BE2C (cell line): ENCODE results near the gene LRP5.

Source experiments
- DNase-seq: peaks from one replicate; pipeline ENCODE4 v3.0.0-alpha.2; 2020
- H3K27me3 ChIP-seq: fragments of 250-450 bp; sonication (Bioruptor Pico); 2 replicates; pipeline ENCODE4 v1.5.1; 2020; ENCODE audit warnings: mild to moderate bottlenecking
- H3K36me3 ChIP-seq: fragments of 250-450 bp; sonication (Bioruptor Pico); 2 replicates; pipeline ENCODE4 v1.5.1; 2020; ENCODE audit warnings: mild to moderate bottlenecking
- H3K4me1 ChIP-seq: fragments of 250-450 bp; sonication (Bioruptor Pico); 2 replicates; pipeline ENCODE4 v1.5.1; 2020
- H3K4me3 ChIP-seq: 2 replicates; pipeline ENCODE4 v1.5.1; 2011; ENCODE audit warnings: low read depth, low read length
- H3K9me3 ChIP-seq: fragments of 250-450 bp; sonication (Bioruptor Pico); 2 replicates; pipeline ENCODE4 v1.5.1; 2020
- CTCF ChIP-seq: IDR thresholded peaks from 2 replicates; pipeline ENCODE4 v1.5.1; 2012; ENCODE audit warnings: mild to moderate bottlenecking, low read depth, low read length

Gene LRP5

GRCh38 chr11:68332186-68332585 is 19.8 kb downstream of the LRP5 start:
- H3K9me3 ChIP-seq = no peaks in the 10 kb centered on the region
- H3K36me3 ChIP-seq = no peaks in the 10 kb centered on the region
- peaks cover 32% of the 10 kb centered on the region for H3K4me1 ChIP-seq
- no peak overlapping the region for H3K4me3 ChIP-seq
- TF ChIP-seq CTCF = no peak
- H3K27me3 ChIP-seq = no peaks in the 10 kb centered on the region
- no peak for DNase-seq

GRCh38 chr11:68333173-68333572 is 20.8 kb downstream of the LRP5 start:
- no peaks in the 10 kb centered on the region for H3K36me3 ChIP-seq
- no peaks in the 10 kb centered on the region for H3K9me3 ChIP-seq
- H3K4me1 ChIP-seq = peaks cover 30% of the 10 kb centered on the region
- H3K4me3 ChIP-seq = no peak overlapping the region
- H3K27me3 ChIP-seq = no peaks in the 10 kb centered on the region
- DNase-seq = no peak
- no peak for TF ChIP-seq CTCF

GRCh38 chr11:68334923-68335322 is 22.5 kb downstream of the LRP5 start:
- no peak for TF ChIP-seq CTCF
- Histone ChIP-seq H3K4me1 (peaks cover 19% of the 10 kb centered on the region), H3K27me3 (no peaks in the 10 kb centered on the region), H3K9me3 (no peaks in the 10 kb centered on the region), H3K4me3 (no peak overlapping the region), H3K36me3 (no peaks in the 10 kb centered on the region)
- DNase-seq = no peak

- DNase-seq = no peak
- H3K9me3 ChIP-seq = no peaks in the 10 kb centered on the region
- H3K36me3 ChIP-seq = no peaks in the 10 kb centered on the region
- no peak overlapping the region for H3K4me3 ChIP-seq
- TF ChIP-seq CTCF = no peak
- no peaks in the 10 kb centered on the region for H3K27me3 ChIP-seq
- H3K4me1 ChIP-seq = peaks cover 17% of the 10 kb centered on the region
Observed at GRCh38 chr11:68335683-68336082, 23.3 kb downstream of the LRP5 start.

GRCh38 chr11:68336716-68337115 is 24.3 kb downstream of the LRP5 start:
- Histone ChIP-seq H3K27me3 (no peaks in the 10 kb centered on the region), H3K4me3 (no peak overlapping the region), H3K9me3 (no peaks in the 10 kb centered on the region), H3K4me1 (peaks cover 18% of the 10 kb centered on the region), H3K36me3 (no peaks in the 10 kb centered on the region)
- TF ChIP-seq CTCF = no peak
- DNase-seq = no peak

GRCh38 chr11:68337399-68337835 is 25.0 kb downstream of the LRP5 start:
- no peaks in the 10 kb centered on the region for H3K9me3 ChIP-seq

More at GRCh38 chr11:68337399-68337835, 25.0 kb downstream of the LRP5 start:
- no peak for TF ChIP-seq CTCF
- Histone ChIP-seq H3K4me3 (no peak overlapping the region), H3K27me3 (no peaks in the 10 kb centered on the region), H3K4me1 (peaks cover 18% of the 10 kb centered on the region), H3K36me3 (no peaks in the 10 kb centered on the region)
- no peak for DNase-seq
